Peyer's patch (tissue), 4 donors: ENCODE data around the gene TMEM132D. TPM values are rescaled to one million over a fixed set of nuclear protein-coding genes. Genes with fewer than 3 reads are reported as not detected.

Experiments
- DNase-seq, 3 donors: peaks; one replicate each; pipeline ENCODE4 v3.0.0-alpha.2; 2017 to 2019
- H3K27ac ChIP-seq, 4 donors: fragments of 200-600 bp; sonication (generic); one replicate each; pipeline ENCODE4 v1.5.1; 2016 to 2019
- H3K27me3 ChIP-seq, 2 donors: fragments of 200-600 bp; sonication (generic); one replicate each; pipeline ENCODE4 v1.5.1; 2019
- H3K36me3 ChIP-seq, 3 donors: fragments of 200-600 bp; sonication (generic); one replicate each; pipeline ENCODE4 v1.5.1; 2016 to 2019
- H3K4me1 ChIP-seq, 4 donors: fragments of 200-600 bp; sonication (generic); one replicate each; pipeline ENCODE4 v1.5.1; 2016 to 2019
- H3K4me3 ChIP-seq, 4 donors: fragments of 200-600 bp; sonication (generic); 1 replicate in 3 of 4; 2 replicates in 1 of 4; pipeline ENCODE4 v1.5.1; 2016 to 2019; ENCODE audit warnings: mild to moderate bottlenecking in 1 of 4
- H3K9me3 ChIP-seq, 4 donors: fragments of 200-600 bp; sonication (generic); one replicate each; pipeline ENCODE4 v1.5.1; 2016 to 2019; ENCODE audit warnings: mild to moderate bottlenecking in 1 of 4
- POLR2A ChIP-seq, 2 donors: fragments of 450-650 bp; IDR thresholded peaks; one replicate each; pipeline ENCODE4 v1.5.1; 2017; ENCODE audit warnings: antibody characterized with exemption in 2 of 2, mild to moderate bottlenecking in 2 of 2, moderate library complexity in 2 of 2
- total RNA-seq, 4 donors: library from RNA; depleted of rRNA; stranded (reverse); fragments of >200 nt; gene quantifications; one replicate each; pipeline ENCODE4 v1.1.0, GENCODE V29; 2016
- TF ChIP-seq, protein P1 (sequence below), 6 experiments: fragments of 450-650 bp in 4 of 6; fragments of 200-600 bp in 2 of 6; sonication (generic) in 1 of 6; IDR thresholded peaks; one replicate each; pipeline ENCODE4 v1.5.1; 2017 to 2019; ENCODE audit warnings: antibody characterized with exemption in 6 of 6, mild to moderate bottlenecking in 3 of 6, moderate library complexity in 1 of 6

TMEM132D gene
- total RNA-seq, 4 donors from 2014 or later = 0.27 to 1.7 (median 0.41) TPM

DNA sequence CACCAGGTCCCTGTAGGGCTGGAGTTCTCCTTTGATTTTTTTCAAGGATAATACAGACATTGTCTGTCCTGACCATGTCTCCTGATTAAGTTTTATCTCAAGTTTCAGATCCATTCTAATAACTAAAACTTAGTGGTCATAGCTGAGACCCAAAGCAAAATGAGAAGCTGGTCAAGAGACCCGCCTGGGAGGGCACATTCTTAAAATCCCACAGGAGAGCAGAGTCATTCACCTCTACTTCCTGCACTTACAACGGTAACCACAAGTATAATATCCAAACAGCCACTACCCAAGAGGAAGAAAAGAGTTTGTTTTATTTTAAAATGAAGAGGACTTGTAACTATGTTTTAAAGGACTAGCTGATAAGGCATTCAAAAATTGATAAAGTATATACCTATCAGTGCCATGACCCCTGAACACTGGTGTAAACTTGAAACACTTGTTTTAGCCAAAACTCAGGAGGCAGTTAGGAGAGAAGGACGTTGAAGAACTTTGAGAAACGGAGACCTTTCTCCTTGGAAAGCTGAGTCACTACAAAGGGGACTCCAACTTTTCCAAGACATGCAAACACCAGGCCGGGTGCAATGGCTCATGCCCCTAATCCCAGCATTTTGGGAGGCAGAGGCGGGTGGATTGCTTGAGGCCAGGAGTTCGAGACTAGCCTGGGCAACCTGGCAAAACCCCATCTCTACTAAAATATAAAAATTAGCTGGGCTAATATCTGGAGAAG, 572.3 kb downstream of the TMEM132D start:
- TF ChIP-seq, protein P1, sequence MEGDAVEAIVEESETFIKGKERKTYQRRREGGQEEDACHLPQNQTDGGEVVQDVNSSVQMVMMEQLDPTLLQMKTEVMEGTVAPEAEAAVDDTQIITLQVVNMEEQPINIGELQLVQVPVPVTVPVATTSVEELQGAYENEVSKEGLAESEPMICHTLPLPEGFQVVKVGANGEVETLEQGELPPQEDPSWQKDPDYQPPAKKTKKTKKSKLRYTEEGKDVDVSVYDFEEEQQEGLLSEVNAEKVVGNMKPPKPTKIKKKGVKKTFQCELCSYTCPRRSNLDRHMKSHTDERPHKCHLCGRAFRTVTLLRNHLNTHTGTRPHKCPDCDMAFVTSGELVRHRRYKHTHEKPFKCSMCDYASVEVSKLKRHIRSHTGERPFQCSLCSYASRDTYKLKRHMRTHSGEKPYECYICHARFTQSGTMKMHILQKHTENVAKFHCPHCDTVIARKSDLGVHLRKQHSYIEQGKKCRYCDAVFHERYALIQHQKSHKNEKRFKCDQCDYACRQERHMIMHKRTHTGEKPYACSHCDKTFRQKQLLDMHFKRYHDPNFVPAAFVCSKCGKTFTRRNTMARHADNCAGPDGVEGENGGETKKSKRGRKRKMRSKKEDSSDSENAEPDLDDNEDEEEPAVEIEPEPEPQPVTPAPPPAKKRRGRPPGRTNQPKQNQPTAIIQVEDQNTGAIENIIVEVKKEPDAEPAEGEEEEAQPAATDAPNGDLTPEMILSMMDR (IDR thresholded peaks at IDR 0.05) = no peak
- TF ChIP-seq POLR2A (IDR thresholded peaks at IDR 0.05) = no peak
- DNase-seq = no peak

DNA sequence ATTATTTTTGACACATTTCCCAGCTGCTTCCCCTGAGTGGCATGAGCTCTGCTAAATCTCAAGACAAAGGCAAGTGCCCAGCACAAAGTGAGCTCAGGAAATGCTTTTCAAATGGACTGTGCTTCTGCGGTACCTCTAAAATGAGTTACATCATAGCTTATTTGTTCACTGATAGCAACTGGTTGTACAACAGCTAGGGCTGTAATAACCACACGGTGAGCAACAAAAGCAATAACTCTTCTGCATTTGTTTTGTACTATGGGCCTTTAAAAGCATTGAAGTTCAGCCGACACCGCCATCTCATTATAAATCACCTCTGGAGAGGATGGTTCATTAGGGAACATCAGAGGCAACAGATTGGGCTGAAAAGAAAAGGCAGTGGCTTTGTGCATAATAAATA, 575.6 kb downstream of the TMEM132D start:
- Histone ChIP-seq H3K9me3 (no peaks in the 10 kb centered on the region), H3K27me3 (no peaks in the 10 kb centered on the region), H3K4me1 (no peaks in the 10 kb centered on the region), H3K36me3 (no peaks in the 10 kb centered on the region), H3K27ac (no peak overlapping the region), H3K4me3 (no peak overlapping the region)
- no peak for DNase-seq
- TF ChIP-seq POLR2A (IDR thresholded peaks at IDR 0.05) = no peak
- TF ChIP-seq, protein P1 (IDR thresholded peaks at IDR 0.05) = no peak

More for the DNA sequence above, 572.3 kb downstream of the TMEM132D start:
- Histone ChIP-seq H3K4me3 (no peak overlapping the region), H3K27me3 (no peaks in the 10 kb centered on the region), H3K9me3 (peaks cover 0 to 3% (median 0%) of the 10 kb centered on the region in 4 donors), H3K36me3 (no peaks in the 10 kb centered on the region), H3K27ac (no peak overlapping the region), H3K4me1 (no peaks in the 10 kb centered on the region)

DNA sequence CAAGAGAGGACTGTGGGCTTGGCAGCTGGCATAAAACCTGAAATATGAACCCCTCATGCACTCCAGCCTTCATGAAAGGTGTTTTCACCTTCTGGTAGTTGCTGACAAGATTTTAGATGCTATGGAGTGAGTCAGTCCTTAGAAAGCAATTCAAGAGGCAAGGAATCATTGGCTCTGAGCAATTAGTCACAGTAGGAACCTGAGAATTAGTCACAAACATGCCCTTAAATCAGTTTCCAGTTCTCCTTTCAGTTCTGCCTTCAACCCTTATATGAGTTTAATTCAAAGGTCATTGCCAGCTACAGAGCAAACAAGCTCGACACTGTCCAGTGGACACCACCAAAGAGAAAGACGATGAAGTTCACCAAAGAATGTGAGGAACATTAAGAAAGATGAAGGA, 578.3 kb downstream of the TMEM132D start:
- H3K36me3 ChIP-seq = no peaks in the 10 kb centered on the region
- H3K27me3 ChIP-seq = no peaks in the 10 kb centered on the region
- no peak for DNase-seq
- H3K4me3 ChIP-seq = no peak overlapping the region
- no peaks in the 10 kb centered on the region for H3K4me1 ChIP-seq
- H3K9me3 ChIP-seq = no peaks in the 10 kb centered on the region
- TF ChIP-seq, protein P1 (IDR thresholded peaks at IDR 0.05) = no peak
- TF ChIP-seq POLR2A (IDR thresholded peaks at IDR 0.05) = no peak
- H3K27ac ChIP-seq = no peak overlapping the region

DNA sequence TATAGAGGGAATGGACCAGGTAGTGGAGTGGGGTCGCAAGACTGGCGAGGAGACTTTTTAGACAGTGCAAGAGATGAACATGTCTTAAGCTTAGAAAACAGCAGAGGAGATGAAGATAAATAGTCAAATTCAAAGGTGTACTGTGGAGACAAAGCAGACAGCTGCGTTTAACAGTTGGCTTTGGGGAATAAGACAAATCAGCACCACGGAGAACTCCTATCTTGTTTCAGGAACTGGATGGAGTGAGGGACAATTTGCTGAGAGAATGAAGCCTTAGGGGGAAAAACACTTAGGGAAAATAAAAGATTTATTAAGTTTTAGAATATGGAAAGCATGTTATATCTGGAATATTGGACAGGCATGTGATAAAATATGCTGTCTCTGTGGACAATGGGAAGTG, 591.8 kb downstream of the TMEM132D start:
- no peak overlapping the region for H3K27ac ChIP-seq
- H3K36me3 ChIP-seq = no peaks in the 10 kb centered on the region
- DNase-seq = no peak
- H3K9me3 ChIP-seq = no peaks in the 10 kb centered on the region
- H3K27me3 ChIP-seq = no peaks in the 10 kb centered on the region
- H3K4me3 ChIP-seq = no peak overlapping the region
- H3K4me1 ChIP-seq = no peaks in the 10 kb centered on the region
- TF ChIP-seq POLR2A (IDR thresholded peaks at IDR 0.05) = no peak
- TF ChIP-seq, protein P1 (IDR thresholded peaks at IDR 0.05) = no peak

DNA sequence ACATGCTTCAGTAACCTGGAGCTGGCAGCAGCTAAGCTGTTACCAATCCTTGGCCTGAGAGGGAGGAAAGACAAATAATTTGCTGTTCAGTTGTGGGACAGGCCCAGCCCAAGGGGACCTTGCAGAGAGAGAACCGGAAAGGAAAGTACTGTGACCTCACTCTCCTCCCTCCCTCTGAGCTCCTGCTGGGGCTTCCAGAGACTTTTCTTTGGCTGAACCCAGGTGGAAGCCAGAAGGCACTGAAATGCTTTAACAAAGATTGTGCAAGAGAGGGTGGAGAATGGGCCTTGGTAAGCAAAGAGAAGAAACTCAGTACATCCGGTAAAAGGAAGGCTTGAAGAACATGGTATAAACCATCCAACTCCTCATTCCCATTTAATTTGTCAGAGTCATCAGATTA, 593.5 kb downstream of the TMEM132D start:
- no peaks in the 10 kb centered on the region for H3K36me3 ChIP-seq
- TF ChIP-seq, protein P1 (IDR thresholded peaks at IDR 0.05) = no peak
- no peak for TF ChIP-seq POLR2A (IDR thresholded peaks at IDR 0.05)
- H3K9me3 ChIP-seq = no peaks in the 10 kb centered on the region
- H3K27ac ChIP-seq = no peak overlapping the region
- no peak overlapping the region for H3K4me3 ChIP-seq
- no peak for DNase-seq
- H3K4me1 ChIP-seq = no peaks in the 10 kb centered on the region
- H3K27me3 ChIP-seq = no peaks in the 10 kb centered on the region
